ENCODE data around the gene CCDC28A.

DNA sequence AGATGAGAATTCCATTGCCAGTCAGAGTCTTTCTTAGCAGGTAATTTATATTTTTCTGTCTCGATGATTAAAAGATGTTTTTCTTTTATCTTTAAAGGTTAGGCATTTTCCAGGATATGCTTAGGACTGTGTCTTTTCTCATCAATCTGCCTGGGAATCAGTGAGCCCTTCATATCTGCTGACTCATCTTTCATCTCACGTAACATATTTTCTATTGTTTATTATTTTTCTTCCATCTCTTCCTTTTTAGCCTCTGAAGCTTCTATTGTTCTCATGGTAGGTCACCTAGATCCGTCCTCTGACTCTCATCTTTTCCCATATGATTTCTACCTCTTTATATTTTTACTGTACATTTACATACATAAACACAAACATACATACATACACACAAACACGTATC lies 8.7 kb downstream of the CCDC28A start:
- TF ChIP-seq POLR2A (IDR thresholded peaks at IDR 0.05), result no peak
- TF ChIP-seq, protein P1, sequence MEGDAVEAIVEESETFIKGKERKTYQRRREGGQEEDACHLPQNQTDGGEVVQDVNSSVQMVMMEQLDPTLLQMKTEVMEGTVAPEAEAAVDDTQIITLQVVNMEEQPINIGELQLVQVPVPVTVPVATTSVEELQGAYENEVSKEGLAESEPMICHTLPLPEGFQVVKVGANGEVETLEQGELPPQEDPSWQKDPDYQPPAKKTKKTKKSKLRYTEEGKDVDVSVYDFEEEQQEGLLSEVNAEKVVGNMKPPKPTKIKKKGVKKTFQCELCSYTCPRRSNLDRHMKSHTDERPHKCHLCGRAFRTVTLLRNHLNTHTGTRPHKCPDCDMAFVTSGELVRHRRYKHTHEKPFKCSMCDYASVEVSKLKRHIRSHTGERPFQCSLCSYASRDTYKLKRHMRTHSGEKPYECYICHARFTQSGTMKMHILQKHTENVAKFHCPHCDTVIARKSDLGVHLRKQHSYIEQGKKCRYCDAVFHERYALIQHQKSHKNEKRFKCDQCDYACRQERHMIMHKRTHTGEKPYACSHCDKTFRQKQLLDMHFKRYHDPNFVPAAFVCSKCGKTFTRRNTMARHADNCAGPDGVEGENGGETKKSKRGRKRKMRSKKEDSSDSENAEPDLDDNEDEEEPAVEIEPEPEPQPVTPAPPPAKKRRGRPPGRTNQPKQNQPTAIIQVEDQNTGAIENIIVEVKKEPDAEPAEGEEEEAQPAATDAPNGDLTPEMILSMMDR (IDR thresholded peaks at IDR 0.05), result no peak
